GM23338 (cell line): ENCODE measurements around the gene ILDR2. TPM values are rescaled to one million over a fixed set of nuclear protein-coding genes. Genes with fewer than 3 reads are reported as not detected.

Source experiments
- ATAC-seq: fragments of 200-7000 bp; cut with Tn5 transposase; 3 replicates; pipeline ENCODE4 v1.9.1; 2020
- DNase-seq: peaks from one replicate; pipeline ENCODE4 v3.0.0-alpha.2; 2015; ENCODE audit warnings: low spot score
- H2AFZ ChIP-seq: fragments of 200-600 bp; sonication (generic); 2 replicates; pipeline ENCODE4 v1.8.0; 2016; ENCODE audit warnings: antibody characterized with exemption, mild to moderate bottlenecking, moderate library complexity
- H3F3A ChIP-seq: fragments of 200-600 bp; sonication (generic); replicated peaks from 2 replicates; pipeline ENCODE4 v1.8.0; 2017; ENCODE audit warnings: antibody characterized with exemption, mixed run types, low read depth
- H3K27ac ChIP-seq: fragments of 200-600 bp; sonication (generic); 2 replicates; pipeline ENCODE4 v1.6.1; 2016; ENCODE audit warnings: low read depth
- H3K27me3 ChIP-seq: fragments of 200-600 bp; sonication (generic); 2 replicates; pipeline ENCODE4 v1.8.0; 2016; ENCODE audit warnings: mild to moderate bottlenecking, mixed run types, moderate library complexity; ENCODE audit not compliant: insufficient read depth
- H3K36me3 ChIP-seq: fragments of 200-600 bp; sonication (generic); 2 replicates; pipeline ENCODE4 v1.8.0; 2016; ENCODE audit warnings: mild to moderate bottlenecking; ENCODE audit not compliant: insufficient read depth
- H3K4me1 ChIP-seq: fragments of 200-600 bp; sonication (generic); 2 replicates; pipeline ENCODE4 v1.8.0; 2016; ENCODE audit warnings: mild to moderate bottlenecking, moderate library complexity; ENCODE audit not compliant: insufficient read depth
- H3K4me2 ChIP-seq: fragments of 200-600 bp; sonication (generic); 2 replicates; pipeline ENCODE4 v1.7.1; 2017; ENCODE audit warnings: mixed run types
- H3K4me3 ChIP-seq: fragments of 200-600 bp; sonication (generic); 2 replicates; pipeline ENCODE4 v1.6.1; 2016; ENCODE audit warnings: mixed run types
- H3K79me2 ChIP-seq: fragments of 200-600 bp; sonication (generic); replicated peaks from 2 replicates; pipeline ENCODE4 v1.8.0; 2017; ENCODE audit warnings: mild to moderate bottlenecking; ENCODE audit not compliant: insufficient read depth
- H3K9me2 ChIP-seq: fragments of 200-600 bp; sonication (generic); 2 replicates; pipeline ENCODE4 v1.8.0; 2017; ENCODE audit not compliant: insufficient read depth
- H4K20me1 ChIP-seq: fragments of 200-600 bp; sonication (generic); replicated peaks from 2 replicates; pipeline ENCODE4 v1.8.0; 2017; ENCODE audit warnings: mild to moderate bottlenecking; ENCODE audit not compliant: insufficient read depth
- H3K27ac Mint-ChIP-seq: 2 replicates; pipeline ENCODE4 v1.8.0; 2020; ENCODE audit warnings: inconsistent platforms, mild to moderate bottlenecking, moderate library complexity, mixed read lengths
- H3K27me3 Mint-ChIP-seq: 3 replicates; pipeline ENCODE4 v1.8.0; 2022; ENCODE audit warnings: low read depth, mild to moderate bottlenecking, moderate library complexity, mixed read lengths, inconsistent platforms; ENCODE audit not compliant: insufficient read depth, poor library complexity
- H3K36me3 Mint-ChIP-seq: 3 replicates; pipeline ENCODE4 v1.8.0; 2021; ENCODE audit warnings: low read depth, mild to moderate bottlenecking, inconsistent platforms, moderate library complexity, mixed read lengths
- H3K4me1 Mint-ChIP-seq: 3 replicates; pipeline ENCODE4 v1.8.0; 2020; ENCODE audit warnings: mild to moderate bottlenecking, inconsistent platforms, mixed read lengths
- H3K4me3 Mint-ChIP-seq: 3 replicates; pipeline ENCODE4 v1.8.0; 2021; ENCODE audit warnings: moderate library complexity, mild to moderate bottlenecking, inconsistent platforms, mixed read lengths
- H3K9me3 Mint-ChIP-seq: 3 replicates; pipeline ENCODE4 v1.8.0; 2020; ENCODE audit warnings: moderate library complexity, mild to moderate bottlenecking, inconsistent platforms, mixed read lengths
- CREB1 ChIP-seq: fragments of 250-450 bp; sonication (Bioruptor Pico); IDR thresholded peaks from 2 replicates; pipeline ENCODE4 v1.5.0; 2020; ENCODE audit warnings: low read depth, mild to moderate bottlenecking, moderate library complexity
- EZH2 ChIP-seq: fragments of 200-600 bp; sonication (generic); IDR thresholded peaks from one replicate; pipeline ENCODE4 v1.8.0; 2017; ENCODE audit warnings: antibody characterized with exemption, mild to moderate bottlenecking, low read depth; ENCODE audit not compliant: unreplicated experiment
- EZH2phosphoT487 ChIP-seq: fragments of 200-600 bp; sonication (generic); IDR thresholded peaks from one replicate; pipeline ENCODE4 v1.8.1; 2018; ENCODE audit warnings: antibody characterized with exemption; ENCODE audit not compliant: unreplicated experiment
- POLR2AphosphoS5 ChIP-seq: IDR thresholded peaks from 2 replicates; pipeline ENCODE4 v1.6.1; 2016; ENCODE audit warnings: antibody characterized with exemption, low read depth
- REST ChIP-seq: IDR thresholded peaks from one replicate; pipeline ENCODE4 v1.6.1; 2018; ENCODE audit warnings: antibody characterized with exemption; ENCODE audit not compliant: unreplicated experiment
- STAT1 ChIP-seq: IDR thresholded peaks from one replicate; pipeline ENCODE4 v1.6.1; 2016; ENCODE audit warnings: antibody characterized with exemption; ENCODE audit not compliant: unreplicated experiment
- ZNF114 ChIP-seq: fragments of 250-450 bp; sonication (Bioruptor Pico); IDR thresholded peaks from 2 replicates; pipeline ENCODE4 v1.5.0; 2020; ENCODE audit warnings: mild to moderate bottlenecking, moderate library complexity
- ZNF462 ChIP-seq: fragments of 250-450 bp; sonication (Bioruptor Pico); IDR thresholded peaks from 2 replicates; pipeline ENCODE4 v1.5.0; 2020; ENCODE audit warnings: mild to moderate bottlenecking, moderate library complexity
- polyA plus RNA-seq: library from polyadenylated mRNA; unstranded; fragments of >200 nt; fragmentation: Nextera tagmentation; extraction: Ambion mirVana; gene quantifications from 2 replicates; pipeline ENCODE4 v1.2.1, GENCODE V29; 2016
- total RNA-seq: library from RNA; depleted of rRNA; stranded (reverse); fragments of >200 nt; shearing (Covaris generic); gene quantifications from 2 replicates; pipeline ENCODE4 v1.2.3, GENCODE V29; 2014
- TF ChIP-seq, protein P1 (sequence below): IDR thresholded peaks from 2 replicates; pipeline ENCODE4 v1.6.1; 2016; ENCODE audit warnings: antibody characterized with exemption
- TF ChIP-seq, protein P2 (sequence below), 2 experiments: fragments of 200-600 bp in 1 of 2; sonication (generic) in 1 of 2; conservative IDR thresholded peaks; 2 replicates each; pipeline versions ENCODE4 v1.5.1 to v1.6.1; 2016 to 2017; ENCODE audit warnings: antibody characterized with exemption in 2 of 2, low read depth in 2 of 2, mild to moderate bottlenecking in 2 of 2, moderate library complexity in 1 of 2

ILDR2 gene
- total and polyA plus RNA-seq, 2 experiments from 2014 or later, result 0.27 to 2.4 TPM

DNA sequence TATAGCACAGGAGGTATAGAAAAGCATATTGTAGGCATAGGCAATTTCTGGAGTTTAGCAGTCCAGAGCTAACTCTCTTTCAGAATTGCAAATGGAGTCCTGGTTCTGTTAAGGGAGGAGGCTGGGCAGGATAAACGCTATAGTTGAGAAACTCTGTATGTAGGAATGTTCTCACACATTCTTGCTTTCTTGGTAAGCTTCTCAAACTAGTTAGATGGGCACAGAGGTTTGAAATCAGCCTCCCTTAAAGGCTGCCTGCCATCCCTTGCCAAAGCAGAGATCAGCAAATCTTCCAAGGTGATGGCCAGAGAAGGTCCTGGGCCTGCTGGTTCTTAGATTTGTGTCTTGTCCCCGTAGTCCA, 56.4 kb downstream of the ILDR2 start:
- H4K20me1 ChIP-seq, result no peaks in the 10 kb centered on the region
- no peaks in the 10 kb centered on the region for H3K36me3 Mint-ChIP-seq

More for the DNA sequence above, 56.4 kb downstream of the ILDR2 start:
- H3K27ac Mint-ChIP-seq, result no peak overlapping the region
- Histone ChIP-seq H3K27me3 (peaks cover 54% of the 10 kb centered on the region), H2AFZ (no peak overlapping the region), H3K27ac (no peak overlapping the region), H3K36me3 (no peaks in the 10 kb centered on the region; the same call in 1 of the 2 replicates), H3K4me2 (no peak overlapping the region), H3K79me2 (no peaks in the 10 kb centered on the region), H3K9me2 (peaks cover 5% of the 10 kb centered on the region; the same call in 1 of the 2 replicates), H3K4me1 (peaks cover 8% of the 10 kb centered on the region), H3K4me3 (no peak overlapping the region), H3F3A (0 out of 2 replicates have a peak, but pooled peaks cover 9% of the 10 kb centered on the region)
- H3K27me3 Mint-ChIP-seq, result peaks cover 46% of the 10 kb centered on the region
- no peak for DNase-seq
- H3K4me1 Mint-ChIP-seq, result peaks cover 19% of the 10 kb centered on the region
- no peaks in the 10 kb centered on the region; the same call in 2 of the 3 replicates for H3K9me3 Mint-ChIP-seq
- ATAC-seq, result no peak
- no peak for TF ChIP-seq EZH2
- TF ChIP-seq REST, result no peak
- no peak for TF ChIP-seq CREB1 (CRISPR knock-in tag)
- no peak for TF ChIP-seq EZH2phosphoT487
- no peak for TF ChIP-seq POLR2AphosphoS5
- TF ChIP-seq, protein P1, sequence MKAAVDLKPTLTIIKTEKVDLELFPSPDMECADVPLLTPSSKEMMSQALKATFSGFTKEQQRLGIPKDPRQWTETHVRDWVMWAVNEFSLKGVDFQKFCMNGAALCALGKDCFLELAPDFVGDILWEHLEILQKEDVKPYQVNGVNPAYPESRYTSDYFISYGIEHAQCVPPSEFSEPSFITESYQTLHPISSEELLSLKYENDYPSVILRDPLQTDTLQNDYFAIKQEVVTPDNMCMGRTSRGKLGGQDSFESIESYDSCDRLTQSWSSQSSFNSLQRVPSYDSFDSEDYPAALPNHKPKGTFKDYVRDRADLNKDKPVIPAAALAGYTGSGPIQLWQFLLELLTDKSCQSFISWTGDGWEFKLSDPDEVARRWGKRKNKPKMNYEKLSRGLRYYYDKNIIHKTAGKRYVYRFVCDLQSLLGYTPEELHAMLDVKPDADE, result no peak
- no peak for TF ChIP-seq ZNF462
- no peak for TF ChIP-seq ZNF114 (CRISPR knock-in tag)
- TF ChIP-seq, protein P2, sequence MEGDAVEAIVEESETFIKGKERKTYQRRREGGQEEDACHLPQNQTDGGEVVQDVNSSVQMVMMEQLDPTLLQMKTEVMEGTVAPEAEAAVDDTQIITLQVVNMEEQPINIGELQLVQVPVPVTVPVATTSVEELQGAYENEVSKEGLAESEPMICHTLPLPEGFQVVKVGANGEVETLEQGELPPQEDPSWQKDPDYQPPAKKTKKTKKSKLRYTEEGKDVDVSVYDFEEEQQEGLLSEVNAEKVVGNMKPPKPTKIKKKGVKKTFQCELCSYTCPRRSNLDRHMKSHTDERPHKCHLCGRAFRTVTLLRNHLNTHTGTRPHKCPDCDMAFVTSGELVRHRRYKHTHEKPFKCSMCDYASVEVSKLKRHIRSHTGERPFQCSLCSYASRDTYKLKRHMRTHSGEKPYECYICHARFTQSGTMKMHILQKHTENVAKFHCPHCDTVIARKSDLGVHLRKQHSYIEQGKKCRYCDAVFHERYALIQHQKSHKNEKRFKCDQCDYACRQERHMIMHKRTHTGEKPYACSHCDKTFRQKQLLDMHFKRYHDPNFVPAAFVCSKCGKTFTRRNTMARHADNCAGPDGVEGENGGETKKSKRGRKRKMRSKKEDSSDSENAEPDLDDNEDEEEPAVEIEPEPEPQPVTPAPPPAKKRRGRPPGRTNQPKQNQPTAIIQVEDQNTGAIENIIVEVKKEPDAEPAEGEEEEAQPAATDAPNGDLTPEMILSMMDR (conservative IDR thresholded peaks at IDR 0.05; ENCODE audit: low read depth in 2 of 2), result no peak
- no peak for TF ChIP-seq STAT1
- H3K4me3 Mint-ChIP-seq, result no peak overlapping the region
